ENCODE results near the gene PUS10.

GRCh38 chr2:60954139-60954538, 63.9 kb downstream of the PUS10 start:
- TF ChIP-seq CTCF (IDR thresholded peaks at IDR 0.05) (no peak), POLR2AphosphoS5 (IDR thresholded peaks at IDR 0.05; ENCODE audit: low read depth, low read length) (no peak), SIN3A (IDR thresholded peaks at IDR 0.05; ENCODE audit: borderline replicate concordance, insufficient read depth, low read depth, low read length) (no peak), TCF7L2 (IDR thresholded peaks at IDR 0.05; ENCODE audit: low read depth, low read length) (no peak), REST (IDR thresholded peaks at IDR 0.05; ENCODE audit: insufficient read depth in 1 of 2, low read depth in 2 of 2, low read length in 1 of 2) (no peak)
